GM10847 (cell line): ENCODE results near the gene KCNMB4.

Experiments
- POLR2A ChIP-seq: IDR thresholded peaks from 2 replicates; pipeline ENCODE4 v1.6.1; 2011; ENCODE audit not compliant: insufficient read length; ENCODE audit errors: extremely low read depth

KCNMB4 gene, protein sequence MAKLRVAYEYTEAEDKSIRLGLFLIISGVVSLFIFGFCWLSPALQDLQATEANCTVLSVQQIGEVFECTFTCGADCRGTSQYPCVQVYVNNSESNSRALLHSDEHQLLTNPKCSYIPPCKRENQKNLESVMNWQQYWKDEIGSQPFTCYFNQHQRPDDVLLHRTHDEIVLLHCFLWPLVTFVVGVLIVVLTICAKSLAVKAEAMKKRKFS

DNA sequence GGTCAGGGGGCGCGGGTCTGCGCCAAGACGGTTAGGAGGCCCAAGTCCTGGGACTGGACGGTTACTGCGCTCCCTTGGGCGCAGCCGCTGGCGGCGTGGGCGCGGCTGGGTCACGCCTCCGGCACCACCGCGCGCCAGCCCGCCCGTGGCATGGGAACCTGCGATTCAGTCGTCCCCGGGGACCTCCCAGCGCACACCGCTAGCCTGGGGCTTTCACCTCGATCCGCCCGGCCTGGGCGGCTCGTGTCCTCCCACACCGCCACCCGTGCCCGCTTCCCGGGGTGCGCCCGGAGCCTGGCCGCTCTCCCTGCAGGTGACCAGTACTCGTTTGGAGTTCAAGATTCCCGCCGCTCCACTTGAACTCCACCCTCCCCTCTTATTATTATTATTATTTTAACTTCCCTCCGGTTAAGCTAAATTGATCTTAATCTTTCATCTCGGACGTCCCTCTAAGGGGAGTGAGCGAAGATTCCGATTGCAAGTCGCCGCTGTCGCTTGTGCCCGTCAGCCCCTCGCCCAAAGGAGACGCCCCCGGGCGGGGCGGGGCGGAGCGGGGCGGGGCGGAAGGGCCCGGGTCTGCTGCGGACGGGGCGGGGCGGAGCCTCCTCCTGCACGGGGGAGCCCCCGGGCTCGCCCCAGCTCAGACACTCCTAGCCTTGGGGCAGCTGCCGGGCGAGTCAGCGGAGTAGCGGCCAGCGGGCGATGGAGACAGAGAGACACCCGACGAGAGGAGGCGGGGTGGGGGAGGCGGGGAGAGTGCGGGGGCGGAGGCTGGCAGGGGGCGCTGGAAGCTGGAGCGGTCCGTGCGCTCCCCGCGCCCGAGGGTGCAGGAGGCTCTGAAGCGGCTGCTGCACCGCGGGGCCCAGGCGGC is at the start of gene KCNMB4:
KCNMB4 (plus strand) TSS at position 643 of the 871 bp plus-strand sequence. CDS start 445 bp downstream, outside the sequence.
- peak; percentile 13 for TF ChIP-seq POLR2A

DNA sequence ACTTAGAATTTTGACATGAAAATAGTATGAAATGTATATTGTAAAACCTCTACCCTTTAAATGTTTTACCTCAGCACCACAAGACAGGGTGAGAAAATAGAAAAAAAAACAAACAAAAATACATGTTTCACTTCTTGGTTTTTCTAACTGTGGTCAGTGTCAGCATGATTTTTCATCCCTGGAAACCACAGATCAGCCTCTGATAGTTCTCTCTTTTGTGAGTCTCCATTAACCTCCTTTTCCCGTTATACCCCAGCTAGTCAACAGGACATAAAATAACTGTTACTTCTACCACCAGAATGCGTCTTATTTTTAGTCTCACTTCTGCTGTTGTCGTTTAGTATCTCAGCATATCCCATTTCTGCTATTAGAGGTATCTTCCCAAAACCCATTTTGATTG is 48.3 kb upstream of the KCNMB4 start:
- TF ChIP-seq POLR2A, result no peak

DNA sequence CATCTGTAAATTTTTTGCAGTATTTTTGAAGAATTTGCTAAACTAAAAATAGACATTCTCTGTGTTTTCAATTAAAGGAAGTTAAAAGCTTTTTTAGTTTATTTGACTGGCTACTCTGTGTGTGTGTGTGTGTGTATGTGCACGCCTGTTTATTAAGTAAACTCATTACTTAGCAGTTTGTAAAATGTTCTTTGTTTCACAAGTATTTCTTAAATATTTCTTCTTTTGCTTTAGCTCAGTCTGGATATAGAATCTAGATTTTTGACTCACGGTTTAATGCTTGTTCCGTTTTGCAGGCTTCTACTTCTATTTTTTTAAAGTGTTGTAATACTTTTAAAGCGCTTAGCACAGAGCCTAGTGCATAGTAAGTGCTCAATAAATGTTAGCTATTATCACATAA is 46.5 kb upstream of the KCNMB4 start:
- TF ChIP-seq POLR2A, result no peak

DNA sequence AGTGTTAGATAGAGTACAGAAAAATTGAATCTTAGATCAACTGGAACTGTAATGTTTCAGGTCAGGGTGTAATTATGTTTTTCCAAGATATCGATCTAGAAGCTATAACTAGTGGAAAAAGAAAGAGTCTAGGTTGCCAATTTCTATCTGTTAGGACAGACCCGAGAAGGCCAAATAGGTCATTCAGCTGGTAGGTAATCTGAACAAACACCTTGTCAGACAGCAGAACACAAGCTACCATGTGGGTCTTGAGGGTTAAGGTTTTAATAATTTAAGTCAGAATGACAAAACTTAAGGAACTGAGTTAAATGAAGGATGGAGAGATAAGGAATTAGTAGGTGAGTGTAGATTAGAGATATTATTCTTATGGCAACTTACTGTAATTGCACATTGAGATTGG is 44.9 kb upstream of the KCNMB4 start:
- TF ChIP-seq POLR2A, result no peak

DNA sequence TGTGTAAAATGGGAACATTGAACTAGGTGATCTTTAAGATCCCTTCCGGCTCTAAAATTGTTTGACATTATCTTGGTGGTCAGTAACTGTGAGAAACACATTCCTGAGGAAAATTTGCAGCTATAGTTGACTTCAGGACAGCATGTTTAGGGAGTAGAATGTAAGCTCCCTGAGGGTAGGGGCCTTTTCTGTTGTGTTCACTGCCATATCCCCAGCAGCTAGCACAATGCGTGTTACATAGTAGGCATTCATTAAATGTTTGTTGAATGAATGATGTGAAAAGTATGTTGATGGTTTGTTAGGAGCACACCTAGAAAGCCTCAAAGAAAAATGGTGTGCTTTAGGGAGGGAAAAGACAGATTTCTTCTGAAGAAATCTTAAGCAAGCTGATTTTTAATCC is 38.5 kb upstream of the KCNMB4 start:
- TF ChIP-seq POLR2A, result no peak

DNA sequence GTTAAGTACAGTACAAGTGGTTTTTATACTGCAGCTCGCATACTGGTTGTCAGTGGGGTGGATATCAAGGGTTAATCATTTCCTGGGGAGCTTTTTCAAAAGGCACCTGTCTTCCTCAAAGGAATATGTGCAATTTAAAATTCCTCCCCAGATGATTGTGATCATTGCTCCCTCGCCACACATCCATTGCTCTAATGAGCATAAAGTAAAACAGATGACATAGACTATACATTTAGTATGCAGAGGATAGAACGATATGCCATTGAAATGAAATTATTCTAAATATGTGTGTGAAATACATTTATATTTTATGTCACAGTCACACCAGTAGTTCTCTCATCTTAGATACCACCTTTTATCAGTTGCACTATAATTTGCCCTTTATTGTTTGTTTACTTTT is 36.4 kb upstream of the KCNMB4 start:
- no peak for TF ChIP-seq POLR2A

DNA sequence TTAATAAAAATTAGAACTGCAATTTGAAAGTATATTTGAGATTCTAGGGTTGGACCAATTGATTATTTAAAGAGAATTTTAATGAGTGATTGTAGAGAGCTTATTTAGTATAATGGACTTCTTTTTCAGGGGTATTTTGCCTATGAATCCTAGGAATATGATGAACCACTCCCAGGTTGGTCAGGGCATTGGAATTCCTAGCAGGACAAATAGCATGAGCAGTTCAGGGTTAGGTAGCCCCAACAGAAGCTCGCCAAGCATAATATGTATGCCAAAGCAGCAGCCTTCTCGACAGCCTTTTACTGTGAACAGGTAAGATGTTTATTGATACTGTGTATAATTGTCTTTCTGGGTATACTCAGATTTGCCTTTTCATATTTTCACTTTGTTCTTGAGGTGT is 35.9 kb upstream of the KCNMB4 start:
- TF ChIP-seq POLR2A, result no peak

DNA sequence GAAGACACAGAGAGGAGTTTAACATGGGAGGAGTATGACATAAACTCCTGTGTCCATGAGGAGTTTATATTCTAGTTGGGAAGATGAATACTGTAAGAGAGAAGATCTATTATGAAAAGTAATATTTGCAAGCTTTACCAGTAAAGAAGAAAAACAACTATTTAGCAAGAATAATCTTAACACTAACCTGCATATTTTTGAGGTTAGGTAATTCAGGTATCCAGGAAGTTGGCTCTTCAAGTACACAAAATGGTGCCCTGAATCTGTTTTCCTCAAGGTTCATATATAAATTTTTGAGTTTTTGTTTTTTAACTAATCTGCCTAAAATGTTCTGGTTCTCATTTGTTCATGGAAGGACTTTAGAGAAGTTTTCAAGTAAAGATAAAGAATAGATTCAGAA is 33.9 kb upstream of the KCNMB4 start:
- no peak for TF ChIP-seq POLR2A

DNA sequence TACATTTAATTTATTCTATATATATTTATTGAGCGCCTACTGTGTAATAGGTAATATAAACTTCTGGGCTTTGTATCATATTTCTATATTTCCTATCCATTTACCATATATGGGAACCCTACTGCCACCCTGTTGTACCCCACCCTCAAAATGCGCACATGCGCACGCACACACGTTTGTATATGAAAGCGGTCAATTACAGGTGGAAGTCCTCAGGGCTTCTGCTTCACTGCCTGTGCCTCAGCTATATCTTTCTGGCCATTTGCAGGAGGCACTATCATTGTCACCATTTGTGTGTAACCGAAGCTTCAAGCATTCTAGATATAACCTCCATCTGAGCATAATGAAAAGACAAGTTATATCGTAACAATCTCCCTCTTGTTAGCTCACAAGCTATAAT is 31.3 kb upstream of the KCNMB4 start:
- no peak for TF ChIP-seq POLR2A

DNA sequence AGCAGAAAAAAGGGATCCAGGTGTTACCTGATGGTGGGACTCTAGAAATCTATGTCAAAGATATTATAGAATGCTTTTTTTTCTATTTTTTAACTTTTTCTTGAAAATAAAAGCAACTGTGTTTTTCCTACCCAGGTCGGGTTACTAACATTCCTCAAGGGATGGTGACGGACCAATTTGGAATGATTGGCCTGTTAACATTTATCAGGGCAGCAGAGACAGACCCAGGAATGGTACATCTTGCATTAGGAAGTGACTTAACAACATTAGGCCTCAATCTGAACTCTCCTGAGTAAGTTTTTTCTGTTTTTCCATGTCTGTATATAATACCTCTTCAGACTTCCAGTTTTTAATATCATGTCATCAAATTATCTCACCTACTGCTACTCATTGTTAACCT is 27.6 kb upstream of the KCNMB4 start:
- TF ChIP-seq POLR2A, result no peak

DNA sequence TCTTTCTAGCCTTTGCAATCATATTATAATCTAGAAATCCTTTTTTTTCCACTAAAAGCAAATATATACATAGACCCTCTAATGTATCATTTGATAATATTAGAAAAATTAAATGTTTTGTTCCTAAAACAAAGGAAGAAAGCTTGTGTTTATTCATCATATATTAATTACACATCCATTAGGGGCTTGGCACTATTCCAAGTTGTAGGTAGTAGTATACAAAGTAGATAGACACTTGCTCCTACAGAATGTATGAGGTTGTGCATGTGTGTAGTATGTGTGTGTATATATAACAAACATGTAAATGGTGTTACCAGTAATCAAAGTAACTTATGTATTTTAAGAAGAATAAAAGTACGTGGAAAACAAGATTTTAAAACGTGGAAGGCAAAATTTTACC is 15.0 kb upstream of the KCNMB4 start:
- TF ChIP-seq POLR2A, result no peak

DNA sequence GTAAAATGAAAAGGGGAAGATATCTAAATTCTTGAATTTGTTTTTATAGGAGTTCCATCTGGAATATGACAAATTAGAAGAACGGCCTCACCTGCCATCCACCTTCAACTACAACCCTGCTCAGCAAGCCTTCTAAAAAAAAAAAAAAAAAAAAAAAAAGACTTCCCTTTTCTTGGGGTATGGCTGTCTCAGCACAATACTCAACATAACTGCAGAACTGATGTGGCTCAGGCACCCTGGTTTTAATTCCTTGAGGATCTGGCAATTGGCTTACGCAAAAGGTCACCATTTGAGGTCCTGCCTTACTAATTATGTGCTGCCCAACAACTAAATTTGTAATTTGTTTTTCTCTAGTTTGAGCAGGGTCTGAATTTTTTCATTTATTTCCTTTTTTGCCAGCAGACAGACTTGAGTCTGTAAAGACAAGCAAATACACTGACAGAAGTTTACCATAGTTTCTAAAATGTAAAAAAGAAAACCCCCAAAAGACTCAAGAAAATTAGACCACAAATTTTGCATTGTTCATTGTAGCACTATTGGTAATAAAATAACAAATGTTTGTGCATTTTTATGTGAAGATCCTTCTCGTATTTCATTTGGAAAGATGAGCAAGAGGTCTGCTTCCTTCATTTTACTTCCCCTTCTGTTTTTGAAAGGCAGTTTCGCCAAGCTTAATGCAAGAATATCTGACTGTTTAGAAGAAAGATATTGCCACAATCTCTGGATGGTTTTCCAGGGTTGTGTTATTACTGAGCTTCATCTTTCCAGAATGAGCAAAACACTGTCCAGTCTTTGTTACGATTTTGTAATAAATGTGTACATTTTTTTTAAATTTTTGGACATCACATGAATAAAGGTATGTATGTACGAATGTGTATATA is 12.1 kb upstream of the KCNMB4 start:
- no peak for TF ChIP-seq POLR2A

DNA sequence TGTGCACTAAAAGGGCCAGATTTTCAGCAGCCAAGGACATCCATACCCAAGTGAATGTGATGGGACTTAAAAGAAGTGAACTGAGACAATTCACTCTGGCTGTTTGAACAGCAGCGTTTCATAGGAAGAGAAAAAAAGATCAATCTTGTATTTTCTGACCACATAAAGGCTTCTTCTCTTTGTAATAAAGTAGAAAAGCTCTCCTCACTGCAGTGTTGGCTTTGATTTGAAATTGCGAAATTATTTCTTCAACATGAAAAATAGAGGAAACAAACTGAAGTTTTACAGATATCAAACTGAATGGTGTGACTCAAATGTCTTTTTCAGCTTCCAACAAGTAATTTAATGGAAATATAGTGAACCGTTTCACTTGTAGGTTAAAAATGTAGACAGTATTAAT is 11.3 kb upstream of the KCNMB4 start:
- TF ChIP-seq POLR2A, result no peak

DNA sequence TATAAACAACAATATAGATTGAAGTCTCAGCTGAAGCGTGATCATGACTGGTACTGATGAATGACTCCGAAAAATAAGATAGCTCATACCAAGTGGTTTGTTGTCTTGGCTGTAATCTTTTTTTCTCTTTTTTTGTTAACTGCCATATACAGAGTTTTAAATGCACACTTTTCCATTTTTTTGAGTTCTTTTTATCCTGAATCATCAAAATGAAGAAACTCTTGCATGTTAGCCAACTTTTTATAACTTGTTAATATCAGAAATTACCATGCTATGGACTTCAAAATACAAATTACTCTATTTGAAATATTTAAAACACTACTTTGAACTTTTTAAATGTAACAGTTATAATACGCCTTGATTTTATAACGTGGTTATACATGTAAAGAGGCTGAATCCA is 10.1 kb upstream of the KCNMB4 start:
- TF ChIP-seq POLR2A, result no peak

DNA sequence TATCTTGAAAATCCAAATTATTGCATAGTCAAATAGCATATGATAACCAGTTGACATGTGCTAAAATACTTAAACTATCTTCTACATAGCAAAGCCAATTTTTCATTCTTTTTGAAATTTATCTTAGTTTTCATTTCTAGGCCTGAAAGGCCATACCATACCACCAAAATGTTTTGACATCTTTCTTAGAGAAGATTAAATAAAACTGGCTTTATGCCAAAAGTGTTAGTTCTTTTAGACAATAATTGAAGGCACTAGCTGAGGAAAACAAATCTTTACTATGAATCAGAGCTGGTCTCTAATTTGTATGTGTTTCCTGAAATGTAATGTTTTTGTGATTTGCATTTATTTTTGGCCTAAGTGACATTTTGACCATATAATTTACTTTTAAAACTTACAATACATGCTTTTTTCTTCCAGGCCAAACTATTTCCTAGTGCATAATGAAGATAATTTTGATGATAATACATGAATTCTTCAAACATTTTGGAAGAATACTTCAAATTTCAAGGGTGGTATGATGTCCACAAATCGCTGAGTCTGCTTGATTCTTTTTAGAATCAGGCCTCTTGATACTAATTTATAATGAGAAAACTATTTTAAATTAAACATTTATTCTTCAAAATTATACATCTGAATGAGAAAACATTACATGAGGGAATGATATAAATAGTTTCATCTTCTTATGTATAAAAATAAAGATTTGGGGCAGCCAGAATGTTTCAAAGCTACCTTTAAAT is 6.5 kb upstream of the KCNMB4 start:
- no peak for TF ChIP-seq POLR2A
